HepG2 (cell line): ENCODE results near the gene PCTP. TPM values are rescaled to one million over a fixed set of nuclear protein-coding genes. Genes with fewer than 3 reads are reported as not detected.

Experiments
- ELF3 ChIP-seq: IDR thresholded peaks from 2 replicates; pipeline ENCODE4 v1.6.1; 2016; ENCODE audit warnings: missing genetic modification reagents, missing compliant biosample characterization
- GPN1 ChIP-seq: sonication (generic); formaldehyde crosslinking; IDR thresholded peaks from 2 replicates; pipeline ENCODE4 v1.5.1; 2020; ENCODE audit warnings: missing genetic modification reagents, borderline replicate concordance
- KAT7 ChIP-seq: IDR thresholded peaks from 2 replicates; pipeline ENCODE4 v1.6.1; 2018; ENCODE audit warnings: borderline replicate concordance, missing compliant biosample characterization
- MLLT10 ChIP-seq: sonication (generic); formaldehyde crosslinking; IDR thresholded peaks from 2 replicates; pipeline ENCODE4 v1.4.0; 2020; ENCODE audit warnings: missing genetic modification reagents
- MYNN ChIP-seq: sonication (generic); formaldehyde crosslinking; IDR thresholded peaks from 2 replicates; pipeline ENCODE4 v1.4.0; 2020; ENCODE audit warnings: mild to moderate bottlenecking, low read depth, missing genetic modification reagents
- NAIF1 ChIP-seq: sonication (generic); formaldehyde crosslinking; IDR thresholded peaks from 2 replicates; pipeline ENCODE4 v1.5.0; 2020; ENCODE audit warnings: mild to moderate bottlenecking, missing genetic modification reagents, borderline replicate concordance
- NFE2L1 ChIP-seq: sonication (generic); formaldehyde crosslinking; IDR thresholded peaks from 2 replicates; pipeline ENCODE4 v1.4.0; 2020; ENCODE audit warnings: missing genetic modification reagents, mild to moderate bottlenecking, borderline replicate concordance
- PRPF4 ChIP-seq: fragments of 200-400 bp; formaldehyde crosslinking; IDR thresholded peaks from 2 replicates; pipeline ENCODE4 v1.6.1; 2016; ENCODE audit warnings: low read length, low read depth; ENCODE audit not compliant: poor library complexity, severe bottlenecking
- ZBTB7B ChIP-seq: sonication (generic); formaldehyde crosslinking; IDR thresholded peaks from 2 replicates; pipeline ENCODE4 v1.4.0; 2020; ENCODE audit warnings: missing genetic modification reagents
- ZNF17 ChIP-seq: sonication (generic); formaldehyde crosslinking; IDR thresholded peaks from 2 replicates; pipeline ENCODE4 v1.5.0; 2020; ENCODE audit warnings: mild to moderate bottlenecking, missing genetic modification reagents
- ZNF263 ChIP-seq: sonication (generic); formaldehyde crosslinking; IDR thresholded peaks from 2 replicates; pipeline ENCODE4 v1.4.0; 2020; ENCODE audit warnings: missing genetic modification reagents
- ZNF557 ChIP-seq: sonication (generic); formaldehyde crosslinking; IDR thresholded peaks from 2 replicates; pipeline ENCODE4 v1.4.0; 2020; ENCODE audit warnings: missing genetic modification reagents
- ZSCAN22 ChIP-seq: sonication (generic); formaldehyde crosslinking; IDR thresholded peaks from 2 replicates; pipeline ENCODE4 v1.4.0; 2020; ENCODE audit warnings: mild to moderate bottlenecking, missing genetic modification reagents
- polyA plus RNA-seq, 8 experiments: library from polyadenylated mRNA; depleted of rRNA in 3 of 8; stranded (reverse) in 7 of 8; unstranded in 1 of 8; fragments of >200 nt; fragmentation: Illumina TruSeq in 4 of 8; extraction: Trizol in 4 of 8; gene quantifications; 2 replicates each; pipeline versions ENCODE4 v1.2.1 to v1.2.3, GENCODE V29; 2011 to 2016; ENCODE audit warnings: low read depth in 4 of 8, missing spikeins in 1 of 8, mixed read lengths in 1 of 8; ENCODE audit not compliant: insufficient read depth in 1 of 8
- total RNA-seq, 5 experiments: library from RNA; depleted of rRNA; stranded (reverse); fragments of >200 nt; fragmentation: Illumina TruSeq; extraction: Trizol; gene quantifications; 2 replicates each; pipeline ENCODE4 v1.2.3, GENCODE V29; 2016; ENCODE audit warnings: low read depth in 1 of 5
- TF ChIP-seq, protein P1 (sequence below): sonication (generic); formaldehyde crosslinking; IDR thresholded peaks from 2 replicates; pipeline ENCODE4 v1.8.0; 2022; ENCODE audit warnings: mild to moderate bottlenecking, missing genetic modification reagents
- TF ChIP-seq, protein P2 (sequence below): sonication (generic); formaldehyde crosslinking; IDR thresholded peaks from 2 replicates; pipeline ENCODE4 v1.4.0; 2020; ENCODE audit warnings: missing genetic modification reagents
- TF ChIP-seq, protein P3 (sequence below): sonication (generic); formaldehyde crosslinking; IDR thresholded peaks from 2 replicates; pipeline ENCODE4 v1.4.0; 2020; ENCODE audit warnings: missing genetic modification reagents, borderline replicate concordance
- TF ChIP-seq, protein P4 (sequence below): sonication (generic); formaldehyde crosslinking; IDR thresholded peaks from 2 replicates; pipeline ENCODE4 v1.5.0; 2020; ENCODE audit warnings: mild to moderate bottlenecking, missing genetic modification reagents, moderate library complexity

PCTP gene
- total and polyA plus RNA-seq, 2 of the 13 experiments (the other 11 are each of a cell fraction or from before 2014, with no cell fraction given): 37.1 to 50.7 TPM

DNA sequence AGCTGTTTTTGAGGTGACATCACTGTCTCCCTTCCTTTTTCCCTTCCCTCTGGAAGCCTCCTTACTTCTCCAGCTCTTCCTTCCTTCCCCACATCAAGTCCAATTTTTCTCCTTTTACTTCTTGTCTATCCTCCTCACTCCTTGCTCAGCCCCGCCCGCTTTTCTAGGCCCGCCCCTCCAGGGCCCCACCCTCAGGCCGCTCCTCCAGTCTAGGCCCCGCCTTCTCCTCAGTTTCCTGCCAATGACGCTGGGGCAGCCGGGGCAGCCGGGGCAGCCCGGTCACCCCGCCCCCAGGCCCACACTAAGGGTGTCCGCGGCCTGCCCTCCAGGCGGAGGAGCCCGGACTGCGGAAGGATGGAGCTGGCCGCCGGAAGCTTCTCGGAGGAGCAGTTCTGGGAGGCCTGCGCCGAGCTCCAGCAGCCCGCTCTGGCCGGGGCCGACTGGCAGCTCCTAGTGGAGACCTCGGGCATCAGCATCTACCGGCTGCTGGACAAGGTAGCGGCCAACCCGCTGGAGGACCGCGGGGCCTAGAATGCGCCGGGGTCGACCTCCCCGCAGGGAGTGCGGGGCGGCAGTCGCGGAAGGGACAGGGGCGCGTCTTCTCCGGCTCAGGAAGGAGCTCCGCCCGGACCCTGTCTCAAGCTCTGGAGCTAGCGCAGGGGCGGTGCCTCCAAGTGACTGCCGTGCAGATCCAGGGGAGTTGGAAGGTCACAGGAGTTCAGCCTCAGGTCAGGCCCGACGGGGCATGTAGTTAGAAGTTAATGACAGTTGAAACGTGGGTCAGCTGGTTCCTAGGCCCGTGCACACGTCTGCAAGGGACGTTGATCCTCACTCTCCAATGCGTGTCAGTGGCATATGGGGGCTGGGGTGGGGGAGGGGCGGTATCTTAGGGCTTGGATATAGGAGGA lies at the start of gene PCTP (continued):
- peak; percentile 87 for TF ChIP-seq ZBTB7B
- no peak for TF ChIP-seq MLLT10
- TF ChIP-seq PRPF4: peak; percentile 19
- TF ChIP-seq, protein P1, sequence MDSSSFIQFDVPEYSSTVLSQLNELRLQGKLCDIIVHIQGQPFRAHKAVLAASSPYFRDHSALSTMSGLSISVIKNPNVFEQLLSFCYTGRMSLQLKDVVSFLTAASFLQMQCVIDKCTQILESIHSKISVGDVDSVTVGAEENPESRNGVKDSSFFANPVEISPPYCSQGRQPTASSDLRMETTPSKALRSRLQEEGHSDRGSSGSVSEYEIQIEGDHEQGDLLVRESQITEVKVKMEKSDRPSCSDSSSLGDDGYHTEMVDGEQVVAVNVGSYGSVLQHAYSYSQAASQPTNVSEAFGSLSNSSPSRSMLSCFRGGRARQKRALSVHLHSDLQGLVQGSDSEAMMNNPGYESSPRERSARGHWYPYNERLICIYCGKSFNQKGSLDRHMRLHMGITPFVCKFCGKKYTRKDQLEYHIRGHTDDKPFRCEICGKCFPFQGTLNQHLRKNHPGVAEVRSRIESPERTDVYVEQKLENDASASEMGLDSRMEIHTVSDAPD (CRISPR knock-in tag): 0 out of 2 replicates have a peak, but pooled peaks have one; percentile 9
- TF ChIP-seq, protein P2, sequence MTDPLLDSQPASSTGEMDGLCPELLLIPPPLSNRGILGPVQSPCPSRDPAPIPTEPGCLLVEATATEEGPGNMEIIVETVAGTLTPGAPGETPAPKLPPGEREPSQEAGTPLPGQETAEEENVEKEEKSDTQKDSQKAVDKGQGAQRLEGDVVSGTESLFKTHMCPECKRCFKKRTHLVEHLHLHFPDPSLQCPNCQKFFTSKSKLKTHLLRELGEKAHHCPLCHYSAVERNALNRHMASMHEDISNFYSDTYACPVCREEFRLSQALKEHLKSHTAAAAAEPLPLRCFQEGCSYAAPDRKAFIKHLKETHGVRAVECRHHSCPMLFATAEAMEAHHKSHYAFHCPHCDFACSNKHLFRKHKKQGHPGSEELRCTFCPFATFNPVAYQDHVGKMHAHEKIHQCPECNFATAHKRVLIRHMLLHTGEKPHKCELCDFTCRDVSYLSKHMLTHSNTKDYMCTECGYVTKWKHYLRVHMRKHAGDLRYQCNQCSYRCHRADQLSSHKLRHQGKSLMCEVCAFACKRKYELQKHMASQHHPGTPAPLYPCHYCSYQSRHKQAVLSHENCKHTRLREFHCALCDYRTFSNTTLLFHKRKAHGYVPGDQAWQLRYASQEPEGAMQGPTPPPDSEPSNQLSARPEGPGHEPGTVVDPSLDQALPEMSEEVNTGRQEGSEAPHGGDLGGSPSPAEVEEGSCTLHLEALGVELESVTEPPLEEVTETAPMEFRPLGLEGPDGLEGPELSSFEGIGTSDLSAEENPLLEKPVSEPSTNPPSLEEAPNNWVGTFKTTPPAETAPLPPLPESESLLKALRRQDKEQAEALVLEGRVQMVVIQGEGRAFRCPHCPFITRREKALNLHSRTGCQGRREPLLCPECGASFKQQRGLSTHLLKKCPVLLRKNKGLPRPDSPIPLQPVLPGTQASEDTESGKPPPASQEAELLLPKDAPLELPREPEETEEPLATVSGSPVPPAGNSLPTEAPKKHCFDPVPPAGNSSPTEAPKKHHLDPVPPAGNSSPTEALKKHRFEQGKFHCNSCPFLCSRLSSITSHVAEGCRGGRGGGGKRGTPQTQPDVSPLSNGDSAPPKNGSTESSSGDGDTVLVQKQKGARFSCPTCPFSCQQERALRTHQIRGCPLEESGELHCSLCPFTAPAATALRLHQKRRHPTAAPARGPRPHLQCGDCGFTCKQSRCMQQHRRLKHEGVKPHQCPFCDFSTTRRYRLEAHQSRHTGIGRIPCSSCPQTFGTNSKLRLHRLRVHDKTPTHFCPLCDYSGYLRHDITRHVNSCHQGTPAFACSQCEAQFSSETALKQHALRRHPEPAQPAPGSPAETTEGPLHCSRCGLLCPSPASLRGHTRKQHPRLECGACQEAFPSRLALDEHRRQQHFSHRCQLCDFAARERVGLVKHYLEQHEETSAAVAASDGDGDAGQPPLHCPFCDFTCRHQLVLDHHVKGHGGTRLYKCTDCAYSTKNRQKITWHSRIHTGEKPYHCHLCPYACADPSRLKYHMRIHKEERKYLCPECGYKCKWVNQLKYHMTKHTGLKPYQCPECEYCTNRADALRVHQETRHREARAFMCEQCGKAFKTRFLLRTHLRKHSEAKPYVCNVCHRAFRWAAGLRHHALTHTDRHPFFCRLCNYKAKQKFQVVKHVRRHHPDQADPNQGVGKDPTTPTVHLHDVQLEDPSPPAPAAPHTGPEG (CRISPR knock-in tag): peak; percentile 78
- no peak for TF ChIP-seq ZNF17 (CRISPR knock-in tag)
- no peak for TF ChIP-seq ZSCAN22 (CRISPR knock-in tag)
- TF ChIP-seq MYNN: 0 out of 2 replicates have a peak, but pooled peaks have one; percentile 70
- peak; percentile 80; the same call in 1 of the 2 replicates for TF ChIP-seq NAIF1 (CRISPR knock-in tag)
- TF ChIP-seq KAT7: peak; percentile 70
- TF ChIP-seq GPN1 (CRISPR knock-in tag): no peak
- TF ChIP-seq ELF3: no peak; the same call in 1 of the 2 replicates
- peak; percentile 83 for TF ChIP-seq ZNF263
- TF ChIP-seq, protein P3, sequence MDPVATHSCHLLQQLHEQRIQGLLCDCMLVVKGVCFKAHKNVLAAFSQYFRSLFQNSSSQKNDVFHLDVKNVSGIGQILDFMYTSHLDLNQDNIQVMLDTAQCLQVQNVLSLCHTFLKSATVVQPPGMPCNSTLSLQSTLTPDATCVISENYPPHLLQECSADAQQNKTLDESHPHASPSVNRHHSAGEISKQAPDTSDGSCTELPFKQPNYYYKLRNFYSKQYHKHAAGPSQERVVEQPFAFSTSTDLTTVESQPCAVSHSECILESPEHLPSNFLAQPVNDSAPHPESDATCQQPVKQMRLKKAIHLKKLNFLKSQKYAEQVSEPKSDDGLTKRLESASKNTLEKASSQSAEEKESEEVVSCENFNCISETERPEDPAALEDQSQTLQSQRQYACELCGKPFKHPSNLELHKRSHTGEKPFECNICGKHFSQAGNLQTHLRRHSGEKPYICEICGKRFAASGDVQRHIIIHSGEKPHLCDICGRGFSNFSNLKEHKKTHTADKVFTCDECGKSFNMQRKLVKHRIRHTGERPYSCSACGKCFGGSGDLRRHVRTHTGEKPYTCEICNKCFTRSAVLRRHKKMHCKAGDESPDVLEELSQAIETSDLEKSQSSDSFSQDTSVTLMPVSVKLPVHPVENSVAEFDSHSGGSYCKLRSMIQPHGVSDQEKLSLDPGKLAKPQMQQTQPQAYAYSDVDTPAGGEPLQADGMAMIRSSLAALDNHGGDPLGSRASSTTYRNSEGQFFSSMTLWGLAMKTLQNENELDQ (CRISPR knock-in tag): no peak
- TF ChIP-seq, protein P4, sequence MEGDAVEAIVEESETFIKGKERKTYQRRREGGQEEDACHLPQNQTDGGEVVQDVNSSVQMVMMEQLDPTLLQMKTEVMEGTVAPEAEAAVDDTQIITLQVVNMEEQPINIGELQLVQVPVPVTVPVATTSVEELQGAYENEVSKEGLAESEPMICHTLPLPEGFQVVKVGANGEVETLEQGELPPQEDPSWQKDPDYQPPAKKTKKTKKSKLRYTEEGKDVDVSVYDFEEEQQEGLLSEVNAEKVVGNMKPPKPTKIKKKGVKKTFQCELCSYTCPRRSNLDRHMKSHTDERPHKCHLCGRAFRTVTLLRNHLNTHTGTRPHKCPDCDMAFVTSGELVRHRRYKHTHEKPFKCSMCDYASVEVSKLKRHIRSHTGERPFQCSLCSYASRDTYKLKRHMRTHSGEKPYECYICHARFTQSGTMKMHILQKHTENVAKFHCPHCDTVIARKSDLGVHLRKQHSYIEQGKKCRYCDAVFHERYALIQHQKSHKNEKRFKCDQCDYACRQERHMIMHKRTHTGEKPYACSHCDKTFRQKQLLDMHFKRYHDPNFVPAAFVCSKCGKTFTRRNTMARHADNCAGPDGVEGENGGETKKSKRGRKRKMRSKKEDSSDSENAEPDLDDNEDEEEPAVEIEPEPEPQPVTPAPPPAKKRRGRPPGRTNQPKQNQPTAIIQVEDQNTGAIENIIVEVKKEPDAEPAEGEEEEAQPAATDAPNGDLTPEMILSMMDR (CRISPR knock-in tag): peak; percentile 50
- peak; percentile 58; the same call in 1 of the 2 replicates for TF ChIP-seq ZNF557 (CRISPR knock-in tag)
- TF ChIP-seq NFE2L1 (CRISPR knock-in tag): no peak
